Gastrocnemius medialis (tissue), 4 donors: ENCODE measurements around the gene NDUFC2.
"Not testable (repeated sequence)": the region's sequence is repeated elsewhere in the genome, so short reads cannot be mapped to it uniquely, and the experiment has no call there.

Experiments
- POLR2A ChIP-seq, 2 donors: fragments of 450-650 bp; IDR thresholded peaks; one replicate each; pipeline ENCODE4 v1.6.1; 2017; ENCODE audit warnings: antibody characterized with exemption in 2 of 2, mild to moderate bottlenecking in 2 of 2, moderate library complexity in 2 of 2
- TF ChIP-seq, protein P1 (sequence below), 5 experiments: fragments of 450-650 bp in 3 of 5; fragments of 200-600 bp in 2 of 5; sonication (generic) in 2 of 5; IDR thresholded peaks in 4 of 5; conservative IDR thresholded peaks in 1 of 5; 1 replicate in 4 of 5; 2 replicates in 1 of 5; pipeline ENCODE4 v1.5.1; 2016 to 2019; ENCODE audit warnings: antibody characterized with exemption in 5 of 5, mild to moderate bottlenecking in 3 of 5, moderate library complexity in 3 of 5

DNA sequence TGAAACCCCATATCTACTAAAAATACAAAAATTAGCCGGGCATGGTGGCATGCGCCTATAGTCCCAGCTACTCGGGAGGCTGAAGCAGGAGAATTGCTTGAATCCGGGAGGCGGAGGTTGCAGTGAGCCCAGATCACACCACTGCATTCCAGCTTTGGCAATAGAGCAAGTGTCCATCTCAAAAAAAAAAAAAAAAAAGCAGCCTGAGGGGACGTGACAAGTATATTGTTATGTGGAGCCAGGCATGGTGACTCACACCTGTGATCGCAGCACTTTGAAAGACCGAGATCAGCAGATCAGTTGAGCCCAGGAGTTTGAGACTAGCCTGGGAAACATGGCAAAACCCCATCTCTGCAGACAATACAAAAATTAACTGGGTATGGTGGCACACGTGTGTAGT is 51.2 kb downstream of the NDUFC2 start:
- TF ChIP-seq POLR2A (IDR thresholded peaks at IDR 0.05), result not testable (repeated sequence)
- TF ChIP-seq, protein P1, sequence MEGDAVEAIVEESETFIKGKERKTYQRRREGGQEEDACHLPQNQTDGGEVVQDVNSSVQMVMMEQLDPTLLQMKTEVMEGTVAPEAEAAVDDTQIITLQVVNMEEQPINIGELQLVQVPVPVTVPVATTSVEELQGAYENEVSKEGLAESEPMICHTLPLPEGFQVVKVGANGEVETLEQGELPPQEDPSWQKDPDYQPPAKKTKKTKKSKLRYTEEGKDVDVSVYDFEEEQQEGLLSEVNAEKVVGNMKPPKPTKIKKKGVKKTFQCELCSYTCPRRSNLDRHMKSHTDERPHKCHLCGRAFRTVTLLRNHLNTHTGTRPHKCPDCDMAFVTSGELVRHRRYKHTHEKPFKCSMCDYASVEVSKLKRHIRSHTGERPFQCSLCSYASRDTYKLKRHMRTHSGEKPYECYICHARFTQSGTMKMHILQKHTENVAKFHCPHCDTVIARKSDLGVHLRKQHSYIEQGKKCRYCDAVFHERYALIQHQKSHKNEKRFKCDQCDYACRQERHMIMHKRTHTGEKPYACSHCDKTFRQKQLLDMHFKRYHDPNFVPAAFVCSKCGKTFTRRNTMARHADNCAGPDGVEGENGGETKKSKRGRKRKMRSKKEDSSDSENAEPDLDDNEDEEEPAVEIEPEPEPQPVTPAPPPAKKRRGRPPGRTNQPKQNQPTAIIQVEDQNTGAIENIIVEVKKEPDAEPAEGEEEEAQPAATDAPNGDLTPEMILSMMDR (IDR thresholded peaks at IDR 0.05 in 4 of 5, conservative IDR thresholded peaks at IDR 0.05 in 1 of 5), result not testable (repeated sequence)
